Activated T-cell treated with anti-CD3 and anti-CD28 coated beads, Interleukin-2, amount 50 U/mL, for 48 hours (primary cell): ENCODE results near the gene FAM53B.
"Not testable (repeated sequence)": the region's sequence is repeated elsewhere in the genome, so short reads cannot be mapped to it uniquely, and the experiment has no call there.

Experiments
- DNase-seq, 2 experiments: peaks; one replicate each; pipeline ENCODE4 v3.0.0-alpha.2; 2020

FAM53B gene

GRCh38 chr10:124594240-124594639 lies 149.9 kb downstream of the FAM53B start:
- DNase-seq, result no peak

GRCh38 chr10:124593431-124593985 lies 150.7 kb downstream of the FAM53B start:
- no peak for DNase-seq

GRCh38 chr10:124592736-124593430 lies 151.3 kb downstream of the FAM53B start:
- no peak for DNase-seq

- no peak for DNase-seq
Observed at GRCh38 chr10:124592101-124592500, 152.1 kb downstream of the FAM53B start.

- DNase-seq, result no peak
Observed at GRCh38 chr10:124591123-124591495, 153.1 kb downstream of the FAM53B start.

GRCh38 chr10:124590216-124591122 lies 153.7 kb downstream of the FAM53B start:
- no peak for DNase-seq

GRCh38 chr10:124589491-124590041 lies 154.6 kb downstream of the FAM53B start:
- no peak for DNase-seq

- no peak for DNase-seq
Observed at GRCh38 chr10:124588736-124589490, 155.3 kb downstream of the FAM53B start.

GRCh38 chr10:124588341-124588735 lies 155.8 kb downstream of the FAM53B start:
- DNase-seq, result not testable (repeated sequence)

- no peak for DNase-seq
Observed at GRCh38 chr10:124587811-124588211, 156.4 kb downstream of the FAM53B start.

- DNase-seq, result no peak
Observed at GRCh38 chr10:124586142-124586541, 158.0 kb downstream of the FAM53B start.

GRCh38 chr10:124579011-124579399 lies 165.2 kb downstream of the FAM53B start:
- no peak for DNase-seq

GRCh38 chr10:124578231-124579010 lies 165.8 kb downstream of the FAM53B start:
- DNase-seq, result no peak

- no peak for DNase-seq
Observed at GRCh38 chr10:124577651-124578050, 166.5 kb downstream of the FAM53B start.

- no peak for DNase-seq
Observed at GRCh38 chr10:124576526-124577420, 167.4 kb downstream of the FAM53B start.

GRCh38 chr10:124575107-124576035 lies 168.8 kb downstream of the FAM53B start:
- no peak for DNase-seq

GRCh38 chr10:124574456-124575070 lies 169.6 kb downstream of the FAM53B start:
- no peak for DNase-seq

GRCh38 chr10:124573726-124574455 lies 170.3 kb downstream of the FAM53B start:
- DNase-seq, result no peak
